Endodermal cell (in vitro differentiated cells): ENCODE data around the gene SPAG16. TPM values are rescaled to one million over a fixed set of nuclear protein-coding genes. Genes with fewer than 3 reads are reported as not detected.

Experiments
- DNase-seq: peaks from one replicate; pipeline ENCODE4 v3.0.0-alpha.2; 2017
- H3K27ac ChIP-seq: 2 replicates; pipeline ENCODE4 v1.5.1; 2013; ENCODE audit warnings: mild to moderate bottlenecking, low read depth, low read length, moderate library complexity
- H3K27me3 ChIP-seq: 2 replicates; pipeline ENCODE4 v1.6.1; 2013; ENCODE audit warnings: mild to moderate bottlenecking, low read length, moderate library complexity; ENCODE audit not compliant: insufficient read depth, control insufficient read depth, poor library complexity, severe bottlenecking
- H3K36me3 ChIP-seq: 2 replicates; pipeline ENCODE4 v1.7.0; 2013; ENCODE audit warnings: mild to moderate bottlenecking, low read length, moderate library complexity; ENCODE audit not compliant: control insufficient read depth, insufficient read depth
- H3K4me1 ChIP-seq: one replicate; pipeline ENCODE4 v1.7.0; 2013; ENCODE audit warnings: low read length; ENCODE audit not compliant: control insufficient read depth, insufficient read depth
- H3K4me3 ChIP-seq: 2 replicates; pipeline ENCODE4 v1.5.1; 2013; ENCODE audit warnings: mild to moderate bottlenecking, low read length, moderate library complexity
- H3K9ac ChIP-seq: 2 replicates; pipeline ENCODE4 v1.6.1; 2013; ENCODE audit warnings: mild to moderate bottlenecking, low read length, moderate library complexity; ENCODE audit not compliant: poor library complexity, severe bottlenecking; ENCODE audit errors: extremely low read depth
- H3K9me3 ChIP-seq: 2 replicates; pipeline ENCODE4 v1.6.1; 2013; ENCODE audit warnings: mild to moderate bottlenecking, low read length, moderate library complexity; ENCODE audit not compliant: control insufficient read depth
- H3K27ac Mint-ChIP-seq: 2 replicates; pipeline ENCODE4 v1.8.0; 2020; ENCODE audit warnings: mixed read lengths
- H3K27me3 Mint-ChIP-seq: 2 replicates; pipeline ENCODE4 v1.8.0; 2021; ENCODE audit warnings: mild to moderate bottlenecking, mixed read lengths; ENCODE audit not compliant: insufficient read depth
- H3K36me3 Mint-ChIP-seq: 2 replicates; pipeline ENCODE4 v1.8.0; 2020; ENCODE audit warnings: low read depth, mixed read lengths
- H3K4me1 Mint-ChIP-seq: 2 replicates; pipeline ENCODE4 v1.8.0; 2020; ENCODE audit warnings: mixed read lengths
- H3K4me3 Mint-ChIP-seq: 2 replicates; pipeline ENCODE4 v1.8.0; 2020; ENCODE audit warnings: mild to moderate bottlenecking, moderate library complexity, mixed read lengths
- H3K9me3 Mint-ChIP-seq: 2 replicates; pipeline ENCODE4 v1.8.0; 2020; ENCODE audit warnings: mild to moderate bottlenecking, mixed read lengths
- WGBS, 2 experiments: methylation state at CpG; one replicate each; pipeline versions ENCODE4 v1.1.5 to v1.1.7; 2013; ENCODE audit warnings: missing lambda C conversion rate in 2 of 2, mixed read lengths in 1 of 2; ENCODE audit not compliant: insufficient coverage in 1 of 2, insufficient read length in 1 of 2; 5-methylcytosine and 5-hydroxymethylcytosine counted together
- total RNA-seq, 2 donors: library from RNA; stranded (reverse); fragmentation: NEBNext Ultra II Directional in 1 of 2; extraction: Animal tissue kit (Norgen Biotek cat#: 25700) in 1 of 2; gene quantifications; 2 replicates in 1 of 2; 3 replicates in 1 of 2; pipeline ENCODE4 v1.2.1, GENCODE V29; 2021
- TF ChIP-seq, protein P1 (sequence below): fragments of 200-600 bp; sonication (generic); conservative IDR thresholded peaks from 2 replicates; pipeline ENCODE4 v1.5.0; 2021; ENCODE audit warnings: antibody characterized with exemption, mild to moderate bottlenecking

Gene SPAG16
- total RNA-seq, 2 donors from 2014 or later: 27.8 to 38.2 TPM

DNA sequence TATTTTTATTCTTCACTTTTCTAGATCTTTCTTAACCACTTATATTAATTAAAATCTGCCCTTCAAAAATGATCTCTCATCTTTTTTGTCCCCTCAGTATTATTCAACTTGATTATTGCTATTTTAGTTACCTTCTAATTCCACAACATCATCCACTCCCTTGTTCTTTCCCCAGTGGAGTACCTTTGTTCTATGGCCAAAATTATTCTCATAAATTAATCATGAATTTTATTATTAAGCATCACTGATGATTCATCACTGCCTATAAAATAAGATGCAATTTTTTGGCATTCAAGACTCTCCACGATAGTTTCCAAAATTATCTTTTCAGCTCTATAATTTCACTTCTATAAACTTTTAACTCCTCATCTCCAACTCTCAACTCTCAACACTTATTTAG, 505.7 kb downstream of the SPAG16 start:
- no peak overlapping the region for H3K27ac Mint-ChIP-seq

DNA sequence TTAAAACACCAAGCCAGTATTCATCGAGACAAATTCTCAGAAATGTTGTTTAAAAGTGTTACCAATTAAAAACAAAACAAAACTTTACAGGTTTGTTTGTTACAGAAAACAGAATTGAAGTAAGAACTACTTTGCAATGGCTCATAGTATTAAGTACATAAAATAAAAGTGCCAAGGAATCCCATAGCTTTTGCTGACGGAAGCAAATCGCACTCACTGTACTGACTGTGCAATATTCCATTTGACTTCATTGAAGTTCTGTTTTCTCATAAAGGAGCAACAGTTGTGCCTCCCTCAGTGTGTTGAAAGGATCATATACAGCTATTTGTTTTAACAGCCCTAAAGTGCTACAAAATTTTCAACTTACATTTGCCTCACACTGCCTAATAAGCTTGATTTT, 507.8 kb downstream of the SPAG16 start:
- H3K27me3 Mint-ChIP-seq: no peaks in the 10 kb centered on the region
- no peaks in the 10 kb centered on the region for H3K9me3 Mint-ChIP-seq
- H3K9me3 ChIP-seq: no peaks in the 10 kb centered on the region
- H3K27ac Mint-ChIP-seq: no peak overlapping the region
- H3K27me3 ChIP-seq: no peaks in the 10 kb centered on the region
- DNase-seq: no peak
- H3K4me1 Mint-ChIP-seq: no peaks in the 10 kb centered on the region
- 89 to 95% methylated on average over 2 to 3 of the region's 3 CpGs for WGBS, 2 experiments
- H3K27ac ChIP-seq: no peak overlapping the region
- H3K36me3 ChIP-seq: no peaks in the 10 kb centered on the region
- no peaks in the 10 kb centered on the region for H3K4me1 ChIP-seq
- TF ChIP-seq, protein P1, sequence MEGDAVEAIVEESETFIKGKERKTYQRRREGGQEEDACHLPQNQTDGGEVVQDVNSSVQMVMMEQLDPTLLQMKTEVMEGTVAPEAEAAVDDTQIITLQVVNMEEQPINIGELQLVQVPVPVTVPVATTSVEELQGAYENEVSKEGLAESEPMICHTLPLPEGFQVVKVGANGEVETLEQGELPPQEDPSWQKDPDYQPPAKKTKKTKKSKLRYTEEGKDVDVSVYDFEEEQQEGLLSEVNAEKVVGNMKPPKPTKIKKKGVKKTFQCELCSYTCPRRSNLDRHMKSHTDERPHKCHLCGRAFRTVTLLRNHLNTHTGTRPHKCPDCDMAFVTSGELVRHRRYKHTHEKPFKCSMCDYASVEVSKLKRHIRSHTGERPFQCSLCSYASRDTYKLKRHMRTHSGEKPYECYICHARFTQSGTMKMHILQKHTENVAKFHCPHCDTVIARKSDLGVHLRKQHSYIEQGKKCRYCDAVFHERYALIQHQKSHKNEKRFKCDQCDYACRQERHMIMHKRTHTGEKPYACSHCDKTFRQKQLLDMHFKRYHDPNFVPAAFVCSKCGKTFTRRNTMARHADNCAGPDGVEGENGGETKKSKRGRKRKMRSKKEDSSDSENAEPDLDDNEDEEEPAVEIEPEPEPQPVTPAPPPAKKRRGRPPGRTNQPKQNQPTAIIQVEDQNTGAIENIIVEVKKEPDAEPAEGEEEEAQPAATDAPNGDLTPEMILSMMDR: no peak
- H3K4me3 ChIP-seq: no peak overlapping the region
- no peaks in the 10 kb centered on the region for H3K36me3 Mint-ChIP-seq
- H3K4me3 Mint-ChIP-seq: no peak overlapping the region
- no peak overlapping the region for H3K9ac ChIP-seq

More for the DNA sequence above, 505.7 kb downstream of the SPAG16 start:
- H3K9me3 Mint-ChIP-seq: no peaks in the 10 kb centered on the region
- H3K4me3 Mint-ChIP-seq: no peak overlapping the region
- H3K27me3 ChIP-seq: no peaks in the 10 kb centered on the region
- no peaks in the 10 kb centered on the region for H3K9me3 ChIP-seq
- H3K4me1 ChIP-seq: no peaks in the 10 kb centered on the region
- 92 to 93% methylated on average over 1 of the region's 1 CpG for WGBS, 2 experiments
- H3K36me3 Mint-ChIP-seq: no peaks in the 10 kb centered on the region
- H3K36me3 ChIP-seq: no peaks in the 10 kb centered on the region
- H3K4me1 Mint-ChIP-seq: no peaks in the 10 kb centered on the region
- no peak overlapping the region for H3K27ac ChIP-seq
- H3K9ac ChIP-seq: no peak overlapping the region
- H3K4me3 ChIP-seq: no peak overlapping the region
- TF ChIP-seq, protein P1: no peak
- DNase-seq: no peak
- no peaks in the 10 kb centered on the region for H3K27me3 Mint-ChIP-seq

DNA sequence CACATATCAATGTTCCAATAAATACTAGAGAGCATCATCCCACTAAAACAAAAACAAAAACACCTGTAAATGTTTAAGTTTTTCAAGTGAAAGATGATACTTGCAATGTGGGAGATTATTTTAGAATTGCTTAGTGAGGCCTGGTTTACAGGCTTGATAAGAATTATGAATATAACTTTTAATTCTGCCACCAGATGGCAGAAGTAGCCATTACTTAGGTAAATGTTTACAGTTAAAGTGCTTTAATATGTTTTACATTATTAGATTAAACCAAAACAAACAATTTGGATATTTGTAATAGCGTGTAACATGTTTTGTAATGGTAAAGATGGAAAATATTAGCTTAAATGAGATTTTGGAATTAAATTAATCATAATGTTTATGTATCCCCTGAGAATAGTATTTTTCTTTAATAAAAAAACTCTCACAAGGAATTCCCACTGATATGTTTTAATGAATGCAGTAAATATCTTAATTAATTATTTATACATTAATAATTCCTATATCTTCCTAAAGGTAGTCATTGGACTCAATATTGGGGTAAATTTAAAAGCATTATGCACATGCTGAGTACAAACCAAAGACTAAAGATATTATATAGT, 522.0 kb downstream of the SPAG16 start:
- H3K4me3 ChIP-seq: no peak overlapping the region
- no peak for DNase-seq
- no peaks in the 10 kb centered on the region for H3K27me3 ChIP-seq
- Mint-ChIP-seq H3K27me3 (no peaks in the 10 kb centered on the region), H3K9me3 (no peaks in the 10 kb centered on the region), H3K4me3 (no peak overlapping the region), H3K4me1 (no peaks in the 10 kb centered on the region), H3K36me3 (no peaks in the 10 kb centered on the region), H3K27ac (no peak overlapping the region)
- TF ChIP-seq, protein P1: peak; percentile 66
- no peak overlapping the region for H3K27ac ChIP-seq
- WGBS, 2 experiments: no CpG with 5 or more reads among the region's 1 CpG
- no peaks in the 10 kb centered on the region for H3K9me3 ChIP-seq
- H3K9ac ChIP-seq: no peak overlapping the region
- no peaks in the 10 kb centered on the region for H3K4me1 ChIP-seq
- no peaks in the 10 kb centered on the region for H3K36me3 ChIP-seq
